Right hindlimb (tissue), 1 donor: ENCODE data around the gene TUBA3C.
"Not testable (repeated sequence)": the region's sequence is repeated elsewhere in the genome, so short reads cannot be mapped to it uniquely, and the experiment has no call there.

ENCODE experiments used
- DNase-seq: peaks from one replicate; pipeline ENCODE4 v3.0.0-alpha.2; 2018

Gene TUBA3C

GRCh38 chr13:19181621-19182485, at the start of gene TUBA3C:
Gene TUBA3C, minus strand, starts transcription at chr13:19181824. Its CDS starts 77 bp downstream, at chr13:19181747.
- DNase-seq, result no peak

- not testable (repeated sequence) for DNase-seq
These were observed 25.8 kb upstream of the TUBA3C start for GRCh38 chr13:19207413-19207812.

- not testable (repeated sequence) for DNase-seq
These were observed 11.0 kb upstream of the TUBA3C start for GRCh38 chr13:19192622-19193021.

- not testable (repeated sequence) for DNase-seq
These were observed 8.3 kb upstream of the TUBA3C start for GRCh38 chr13:19189911-19190310.

- not testable (repeated sequence) for DNase-seq
These were observed 7.7 kb upstream of the TUBA3C start for GRCh38 chr13:19189368-19189767.

- DNase-seq, result no peak
These were observed 4.4 kb upstream of the TUBA3C start for GRCh38 chr13:19185865-19186645.

GRCh38 chr13:19185086-19185864, 3.7 kb upstream of the TUBA3C start:
- DNase-seq, result no peak

GRCh38 chr13:19184176-19184575, 2.6 kb upstream of the TUBA3C start:
- no peak for DNase-seq

- DNase-seq, result no peak
These were observed 2.1 kb upstream of the TUBA3C start for GRCh38 chr13:19183676-19184075.

GRCh38 chr13:19182536-19182935, 912 bp upstream of the TUBA3C start:
- no peak for DNase-seq

GRCh38 chr13:19181021-19181620, 503 bp downstream of the TUBA3C start:
- DNase-seq, result no peak

- no peak for DNase-seq
These were observed 1.7 kb downstream of the TUBA3C start for GRCh38 chr13:19179916-19180315.

GRCh38 chr13:19178901-19179593, 2.6 kb downstream of the TUBA3C start:
- no peak for DNase-seq

- not testable (repeated sequence) for DNase-seq
These were observed 4.4 kb downstream of the TUBA3C start for GRCh38 chr13:19176981-19177776.

- DNase-seq, result no peak
These were observed 7.9 kb downstream of the TUBA3C start for GRCh38 chr13:19173752-19174151.

GRCh38 chr13:19172647-19173030, 9.0 kb downstream of the TUBA3C start:
- no peak for DNase-seq

GRCh38 chr13:19172007-19172646, 9.5 kb downstream of the TUBA3C start:
- DNase-seq, result no peak

- no peak for DNase-seq
These were observed 10.1 kb downstream of the TUBA3C start for GRCh38 chr13:19171563-19171962.

GRCh38 chr13:19169991-19170390, 11.6 kb downstream of the TUBA3C start:
- DNase-seq, result no peak

GRCh38 chr13:19169496-19169895, 12.1 kb downstream of the TUBA3C start:
- no peak for DNase-seq

GRCh38 chr13:19161308-19161707, 20.3 kb downstream of the TUBA3C start:
- DNase-seq, result no peak
